ENCODE results near the gene S100A3.
A peak's percentile ranks its signal among the peaks of the same experiment; 100 is the strongest.
"Not testable (repeated sequence)": the region's sequence is repeated elsewhere in the genome, so short reads cannot be mapped to it uniquely, and the experiment has no call there.

Gene S100A3

GRCh38 chr1:153534925-153535241 is 14.2 kb downstream of the S100A3 start:
- DNase-seq (ENCODE audit: low read depth): no peak

- DNase-seq (ENCODE audit: low read depth): no peak
Observed at GRCh38 chr1:153534226-153534924, 14.7 kb downstream of the S100A3 start.

- no peak for DNase-seq (ENCODE audit: low read depth)
Observed at GRCh38 chr1:153533689-153534201, 15.3 kb downstream of the S100A3 start.

GRCh38 chr1:153532769-153533599 is 16.1 kb downstream of the S100A3 start:
- peak; percentile 76 for DNase-seq (ENCODE audit: low read depth)

- no peak for DNase-seq (ENCODE audit: low read depth)
Observed at GRCh38 chr1:153532181-153532580, 16.9 kb downstream of the S100A3 start.

GRCh38 chr1:153531638-153532037 is 17.4 kb downstream of the S100A3 start:
- DNase-seq (ENCODE audit: low read depth): no peak

- DNase-seq (ENCODE audit: low read depth): no peak
Observed at GRCh38 chr1:153527683-153528040, 21.4 kb downstream of the S100A3 start.

GRCh38 chr1:153527023-153527682 is 21.9 kb downstream of the S100A3 start:
- no peak for DNase-seq (ENCODE audit: low read depth)

GRCh38 chr1:153526132-153526543 is 22.9 kb downstream of the S100A3 start:
- DNase-seq (ENCODE audit: low read depth): no peak

GRCh38 chr1:153525088-153525728 is 23.9 kb downstream of the S100A3 start:
- DNase-seq (ENCODE audit: low read depth): no peak

GRCh38 chr1:153522353-153523048 is 26.6 kb downstream of the S100A3 start:
- not testable (repeated sequence) for DNase-seq (ENCODE audit: low read depth)

GRCh38 chr1:153521808-153522207 is 27.2 kb downstream of the S100A3 start:
- DNase-seq (ENCODE audit: low read depth): not testable (repeated sequence)

- no peak for DNase-seq (ENCODE audit: low read depth)
Observed at GRCh38 chr1:153520818-153521476, 28.1 kb downstream of the S100A3 start.

GRCh38 chr1:153520137-153520691 is 28.8 kb downstream of the S100A3 start:
- DNase-seq (ENCODE audit: low read depth): not testable (repeated sequence)

GRCh38 chr1:153519242-153519641 is 29.8 kb downstream of the S100A3 start:
- DNase-seq (ENCODE audit: low read depth): no peak

- no peak for DNase-seq (ENCODE audit: low read depth)
Observed at GRCh38 chr1:153515504-153516394, 33.3 kb downstream of the S100A3 start.

GRCh38 chr1:153513666-153514065 is 35.4 kb downstream of the S100A3 start:
- DNase-seq (ENCODE audit: low read depth): no peak

GRCh38 chr1:153513023-153513422 is 36.0 kb downstream of the S100A3 start:
- no peak for DNase-seq (ENCODE audit: low read depth)

GRCh38 chr1:153510984-153511410 is 38.1 kb downstream of the S100A3 start:
- peak; percentile 74 for DNase-seq (ENCODE audit: low read depth)
